ENCODE results near the gene METTL1. TPM values are rescaled to one million over a fixed set of nuclear protein-coding genes. Genes with fewer than 3 reads are reported as not detected.

METTL1 gene
- total and polyA plus RNA-seq, 2 experiments from 2014 or later: 18.9 to 39.5 TPM

- no peaks in the 10 kb centered on the region for H3K4me1 ChIP-seq (ENCODE audit: insufficient read depth)
- H3K27ac ChIP-seq (ENCODE audit: low read depth): no peak overlapping the region
- H3K4me2 ChIP-seq: no peak overlapping the region
- Mint-ChIP-seq H3K36me3 (ENCODE audit: low read depth) (peaks cover 37% of the 10 kb centered on the region), H3K4me3 (no peak overlapping the region), H3K27me3 (ENCODE audit: insufficient read depth, low read depth, poor library complexity) (no peaks in the 10 kb centered on the region), H3K9me3 (no peaks in the 10 kb centered on the region), H3K4me1 (no peaks in the 10 kb centered on the region), H3K27ac (no peak overlapping the region)
- no peaks in the 10 kb centered on the region for H3K9me2 ChIP-seq (ENCODE audit: insufficient read depth)
- no peaks in the 10 kb centered on the region for H3F3A ChIP-seq (replicated peaks; ENCODE audit: low read depth)
- no peak for TF ChIP-seq EZH2phosphoT487 (IDR thresholded peaks at IDR 0.05; ENCODE audit: unreplicated experiment)
- TF ChIP-seq NANOG (IDR thresholded peaks at IDR 0.05; ENCODE audit: borderline replicate concordance): no peak
- TF ChIP-seq, protein P1, sequence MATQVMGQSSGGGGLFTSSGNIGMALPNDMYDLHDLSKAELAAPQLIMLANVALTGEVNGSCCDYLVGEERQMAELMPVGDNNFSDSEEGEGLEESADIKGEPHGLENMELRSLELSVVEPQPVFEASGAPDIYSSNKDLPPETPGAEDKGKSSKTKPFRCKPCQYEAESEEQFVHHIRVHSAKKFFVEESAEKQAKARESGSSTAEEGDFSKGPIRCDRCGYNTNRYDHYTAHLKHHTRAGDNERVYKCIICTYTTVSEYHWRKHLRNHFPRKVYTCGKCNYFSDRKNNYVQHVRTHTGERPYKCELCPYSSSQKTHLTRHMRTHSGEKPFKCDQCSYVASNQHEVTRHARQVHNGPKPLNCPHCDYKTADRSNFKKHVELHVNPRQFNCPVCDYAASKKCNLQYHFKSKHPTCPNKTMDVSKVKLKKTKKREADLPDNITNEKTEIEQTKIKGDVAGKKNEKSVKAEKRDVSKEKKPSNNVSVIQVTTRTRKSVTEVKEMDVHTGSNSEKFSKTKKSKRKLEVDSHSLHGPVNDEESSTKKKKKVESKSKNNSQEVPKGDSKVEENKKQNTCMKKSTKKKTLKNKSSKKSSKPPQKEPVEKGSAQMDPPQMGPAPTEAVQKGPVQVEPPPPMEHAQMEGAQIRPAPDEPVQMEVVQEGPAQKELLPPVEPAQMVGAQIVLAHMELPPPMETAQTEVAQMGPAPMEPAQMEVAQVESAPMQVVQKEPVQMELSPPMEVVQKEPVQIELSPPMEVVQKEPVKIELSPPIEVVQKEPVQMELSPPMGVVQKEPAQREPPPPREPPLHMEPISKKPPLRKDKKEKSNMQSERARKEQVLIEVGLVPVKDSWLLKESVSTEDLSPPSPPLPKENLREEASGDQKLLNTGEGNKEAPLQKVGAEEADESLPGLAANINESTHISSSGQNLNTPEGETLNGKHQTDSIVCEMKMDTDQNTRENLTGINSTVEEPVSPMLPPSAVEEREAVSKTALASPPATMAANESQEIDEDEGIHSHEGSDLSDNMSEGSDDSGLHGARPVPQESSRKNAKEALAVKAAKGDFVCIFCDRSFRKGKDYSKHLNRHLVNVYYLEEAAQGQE (IDR thresholded peaks at IDR 0.05; ENCODE audit: unreplicated experiment): no peak
- TF ChIP-seq JUNB (IDR thresholded peaks at IDR 0.05; ENCODE audit: unreplicated experiment): no peak
- TF ChIP-seq, protein P2, sequence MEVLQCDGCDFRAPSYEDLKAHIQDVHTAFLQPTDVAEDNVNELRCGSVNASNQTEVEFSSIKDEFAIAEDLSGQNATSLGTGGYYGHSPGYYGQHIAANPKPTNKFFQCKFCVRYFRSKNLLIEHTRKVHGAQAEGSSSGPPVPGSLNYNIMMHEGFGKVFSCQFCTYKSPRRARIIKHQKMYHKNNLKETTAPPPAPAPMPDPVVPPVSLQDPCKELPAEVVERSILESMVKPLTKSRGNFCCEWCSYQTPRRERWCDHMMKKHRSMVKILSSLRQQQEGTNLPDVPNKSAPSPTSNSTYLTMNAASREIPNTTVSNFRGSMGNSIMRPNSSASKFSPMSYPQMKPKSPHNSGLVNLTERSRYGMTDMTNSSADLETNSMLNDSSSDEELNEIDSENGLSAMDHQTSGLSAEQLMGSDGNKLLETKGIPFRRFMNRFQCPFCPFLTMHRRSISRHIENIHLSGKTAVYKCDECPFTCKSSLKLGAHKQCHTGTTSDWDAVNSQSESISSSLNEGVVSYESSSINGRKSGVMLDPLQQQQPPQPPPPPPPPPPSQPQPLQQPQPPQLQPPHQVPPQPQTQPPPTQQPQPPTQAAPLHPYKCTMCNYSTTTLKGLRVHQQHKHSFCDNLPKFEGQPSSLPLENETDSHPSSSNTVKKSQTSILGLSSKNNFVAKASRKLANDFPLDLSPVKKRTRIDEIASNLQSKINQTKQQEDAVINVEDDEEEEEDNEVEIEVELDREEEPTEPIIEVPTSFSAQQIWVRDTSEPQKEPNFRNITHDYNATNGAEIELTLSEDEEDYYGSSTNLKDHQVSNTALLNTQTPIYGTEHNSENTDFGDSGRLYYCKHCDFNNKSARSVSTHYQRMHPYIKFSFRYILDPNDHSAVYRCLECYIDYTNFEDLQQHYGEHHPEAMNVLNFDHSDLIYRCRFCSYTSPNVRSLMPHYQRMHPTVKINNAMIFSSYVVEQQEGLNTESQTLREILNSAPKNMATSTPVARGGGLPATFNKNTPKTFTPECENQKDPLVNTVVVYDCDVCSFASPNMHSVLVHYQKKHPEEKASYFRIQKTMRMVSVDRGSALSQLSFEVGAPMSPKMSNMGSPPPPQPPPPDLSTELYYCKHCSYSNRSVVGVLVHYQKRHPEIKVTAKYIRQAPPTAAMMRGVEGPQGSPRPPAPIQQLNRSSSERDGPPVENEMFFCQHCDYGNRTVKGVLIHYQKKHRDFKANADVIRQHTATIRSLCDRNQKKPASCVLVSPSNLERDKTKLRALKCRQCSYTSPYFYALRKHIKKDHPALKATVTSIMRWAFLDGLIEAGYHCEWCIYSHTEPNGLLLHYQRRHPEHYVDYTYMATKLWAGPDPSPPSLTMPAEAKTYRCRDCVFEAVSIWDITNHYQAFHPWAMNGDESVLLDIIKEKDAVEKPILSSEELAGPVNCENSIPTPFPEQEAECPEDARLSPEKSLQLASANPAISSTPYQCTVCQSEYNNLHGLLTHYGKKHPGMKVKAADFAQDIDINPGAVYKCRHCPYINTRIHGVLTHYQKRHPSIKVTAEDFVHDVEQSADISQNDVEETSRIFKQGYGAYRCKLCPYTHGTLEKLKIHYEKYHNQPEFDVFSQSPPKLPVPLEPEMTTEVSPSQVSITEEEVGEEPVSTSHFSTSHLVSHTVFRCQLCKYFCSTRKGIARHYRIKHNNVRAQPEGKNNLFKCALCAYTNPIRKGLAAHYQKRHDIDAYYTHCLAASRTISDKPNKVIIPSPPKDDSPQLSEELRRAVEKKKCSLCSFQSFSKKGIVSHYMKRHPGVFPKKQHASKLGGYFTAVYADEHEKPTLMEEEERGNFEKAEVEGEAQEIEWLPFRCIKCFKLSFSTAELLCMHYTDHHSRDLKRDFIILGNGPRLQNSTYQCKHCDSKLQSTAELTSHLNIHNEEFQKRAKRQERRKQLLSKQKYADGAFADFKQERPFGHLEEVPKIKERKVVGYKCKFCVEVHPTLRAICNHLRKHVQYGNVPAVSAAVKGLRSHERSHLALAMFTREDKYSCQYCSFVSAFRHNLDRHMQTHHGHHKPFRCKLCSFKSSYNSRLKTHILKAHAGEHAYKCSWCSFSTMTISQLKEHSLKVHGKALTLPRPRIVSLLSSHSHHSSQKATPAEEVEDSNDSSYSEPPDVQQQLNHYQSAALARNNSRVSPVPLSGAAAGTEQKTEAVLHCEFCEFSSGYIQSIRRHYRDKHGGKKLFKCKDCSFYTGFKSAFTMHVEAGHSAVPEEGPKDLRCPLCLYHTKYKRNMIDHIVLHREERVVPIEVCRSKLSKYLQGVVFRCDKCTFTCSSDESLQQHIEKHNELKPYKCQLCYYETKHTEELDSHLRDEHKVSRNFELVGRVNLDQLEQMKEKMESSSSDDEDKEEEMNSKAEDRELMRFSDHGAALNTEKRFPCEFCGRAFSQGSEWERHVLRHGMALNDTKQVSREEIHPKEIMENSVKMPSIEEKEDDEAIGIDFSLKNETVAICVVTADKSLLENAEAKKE (CRISPR knock-in tag; IDR thresholded peaks at IDR 0.05): no peak
- TF ChIP-seq CTCF (conservative IDR thresholded peaks at IDR 0.05; ENCODE audit: low read depth in 2 of 2): no peak
- no peak for TF ChIP-seq POLR2AphosphoS5 (IDR thresholded peaks at IDR 0.05; ENCODE audit: low read depth)
- no peak for TF ChIP-seq ETS1 (IDR thresholded peaks at IDR 0.05)
- no peak for TF ChIP-seq CREB1 (CRISPR knock-in tag; IDR thresholded peaks at IDR 0.05; ENCODE audit: low read depth)
- TF ChIP-seq STAT1 (IDR thresholded peaks at IDR 0.05; ENCODE audit: unreplicated experiment): no peak
- no peak for TF ChIP-seq EZH2 (IDR thresholded peaks at IDR 0.05; ENCODE audit: low read depth, unreplicated experiment)
- H3K4me3 ChIP-seq: no peak overlapping the region
- no peak overlapping the region for H2AFZ ChIP-seq
- DNase-seq (ENCODE audit: low spot score) (no peak), ATAC-seq (no peak)
- no peaks in the 10 kb centered on the region for H3K27me3 ChIP-seq (ENCODE audit: insufficient read depth)
- no peaks in the 10 kb centered on the region for H3K79me2 ChIP-seq (replicated peaks; ENCODE audit: insufficient read depth)
- H3K36me3 ChIP-seq (ENCODE audit: insufficient read depth): peaks cover 36% of the 10 kb centered on the region
- peaks cover 4% of the 10 kb centered on the region for H4K20me1 ChIP-seq (replicated peaks; ENCODE audit: insufficient read depth)
Measured at GRCh38 chr12:57797933-57798332, 26.0 kb upstream of the METTL1 start.
